Measurements from ENCODE around the gene ABLIM1. TPM values are rescaled to one million over a fixed set of nuclear protein-coding genes. Genes with fewer than 3 reads are reported as not detected.

The ABLIM1 gene
- total and polyA plus RNA-seq, 2 of the 4 experiments (the other 2 are of a cell fraction), result 7.7 to 9.9 TPM

DNA sequence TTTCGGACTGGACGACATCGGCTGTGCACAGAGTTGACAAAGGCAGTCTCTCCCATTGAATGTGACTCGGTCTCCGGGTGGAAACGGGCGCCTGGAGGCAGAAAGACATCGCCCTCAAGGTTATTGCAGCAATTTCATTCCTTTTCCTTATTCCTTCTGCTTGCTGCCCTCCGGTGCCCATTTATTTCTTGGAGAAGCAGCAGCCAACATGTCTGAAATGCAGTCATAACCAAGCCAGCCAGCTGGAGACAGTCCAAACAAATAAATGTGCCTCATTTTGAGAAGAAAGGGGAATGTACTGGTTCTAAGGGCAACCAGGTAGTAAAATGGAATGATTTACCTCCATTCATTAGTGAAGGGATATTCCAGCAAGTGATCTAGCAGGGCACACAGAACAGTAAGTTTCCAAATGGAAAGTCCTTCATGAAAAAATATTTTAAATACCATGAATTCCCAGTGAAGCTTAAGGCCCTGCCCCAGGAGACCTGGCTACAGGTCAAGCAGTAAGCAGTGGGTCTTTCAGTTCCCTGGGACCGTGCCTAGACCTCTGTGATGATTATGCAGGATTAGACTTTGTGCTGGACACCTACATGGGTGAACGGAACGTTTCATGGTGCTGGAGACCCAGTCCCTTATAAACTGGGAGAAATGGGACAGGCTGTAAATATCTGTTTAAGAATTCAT lies 86.6 kb downstream of the ABLIM1 start:
- dilution Hi-C loops (cut with HindIII; ENCODE audit: low sequenced_read_pairs, unreplicated experiment) (no loop called here), intact Hi-C loops (cut with micrococcal nuclease) (no loop called here), in situ Hi-C loops (cut with MboI; ENCODE audit: low sequenced_read_pairs) (no loop called here)
- Histone ChIP-seq H3K4me1 (ENCODE audit: control insufficient read depth, insufficient read depth, low read length) (no peaks in the 10 kb centered on the region), H3K14ac (replicated peaks; ENCODE audit: low read depth, low read length) (no peak overlapping the region), H4K91ac (ENCODE audit: insufficient read depth, low read depth, low read length) (no peak overlapping the region), H4K5ac (ENCODE audit: low read depth, low read length) (no peak overlapping the region), H3K9ac (ENCODE audit: low read depth, low read length) (no peak overlapping the region), H2AFZ (replicated peaks; ENCODE audit: low read length, poor library complexity) (no peak overlapping the region), H2BK15ac (ENCODE audit: low read depth, low read length) (no peak overlapping the region), H3K56ac (ENCODE audit: extremely low read depth, insufficient read depth, low read length) (no peak overlapping the region), H3K79me1 (ENCODE audit: low read depth in 1 of 2, low read length in 2 of 2) (no peaks in the 10 kb centered on the region), H2BK120ac (ENCODE audit: low read depth, low read length) (no peak overlapping the region), H3K36me3 (ENCODE audit: control insufficient read depth, insufficient read depth, low read length) (no peaks in the 10 kb centered on the region), H3K27ac (ENCODE audit: insufficient read depth, low read length) (no peak overlapping the region), H3K18ac (ENCODE audit: low read depth, low read length) (no peak overlapping the region), H4K20me1 (ENCODE audit: insufficient read depth, low read length) (no peaks in the 10 kb centered on the region), H2BK20ac (ENCODE audit: low read depth, low read length) (no peak overlapping the region), H3K4ac (ENCODE audit: low read depth, low read length) (no peak overlapping the region), H3K23ac (ENCODE audit: low read depth, low read length) (no peak overlapping the region), H3K4me2 (ENCODE audit: low read depth, low read length) (no peak overlapping the region), H2AK5ac (ENCODE audit: low read depth, low read length) (no peak overlapping the region), H2AK9ac (replicated peaks; ENCODE audit: low read depth, low read length, poor library complexity) (no peak overlapping the region), H3K9me3 (ENCODE audit: control insufficient read depth, insufficient read depth, low read length) (no peaks in the 10 kb centered on the region), H3K4me3 (ENCODE audit: insufficient read depth, low read depth, low read length) (no peak overlapping the region), H3K9me1 (ENCODE audit: insufficient read depth, low read length) (no peaks in the 10 kb centered on the region), H4K8ac (ENCODE audit: low read depth in 2 of 2, low read length in 2 of 2) (no peak overlapping the region), H3K27me3 (ENCODE audit: control insufficient read depth, insufficient read depth, low read length) (no peaks in the 10 kb centered on the region), H2BK5ac (ENCODE audit: low read depth, low read length, poor library complexity, severe bottlenecking) (no peak overlapping the region)
- TF ChIP-seq MAFK (IDR thresholded peaks at IDR 0.05; ENCODE audit: low read depth, low read length) (no peak), BHLHE40 (IDR thresholded peaks at IDR 0.05; ENCODE audit: low read depth, low read length) (no peak), CHD1 (IDR thresholded peaks at IDR 0.05; ENCODE audit: low read depth, low read length) (no peak), RCOR1 (IDR thresholded peaks at IDR 0.05; ENCODE audit: insufficient replicate concordance, low read length) (no peak), POLR2A (IDR thresholded peaks at IDR 0.05; ENCODE audit: low read depth, low read length) (no peak), RFX5 (IDR thresholded peaks at IDR 0.05; ENCODE audit: low read depth, low read length) (no peak), MAZ (IDR thresholded peaks at IDR 0.05; ENCODE audit: borderline replicate concordance, low read depth, low read length) (no peak), FOS (IDR thresholded peaks at IDR 0.05; ENCODE audit: low read depth, low read length) (no peak), MXI1 (IDR thresholded peaks at IDR 0.05; ENCODE audit: borderline replicate concordance, low read depth, low read length) (no peak), CEBPB (IDR thresholded peaks at IDR 0.05; ENCODE audit: low read depth, low read length) (no peak), NFE2L2 (IDR thresholded peaks at IDR 0.05; ENCODE audit: low read depth, low read length) (no peak), RAD21 (IDR thresholded peaks at IDR 0.05; ENCODE audit: low read length) (no peak), SMC3 (IDR thresholded peaks at IDR 0.05; ENCODE audit: low read depth, low read length) (no peak)
- TF ChIP-seq, protein P1, sequence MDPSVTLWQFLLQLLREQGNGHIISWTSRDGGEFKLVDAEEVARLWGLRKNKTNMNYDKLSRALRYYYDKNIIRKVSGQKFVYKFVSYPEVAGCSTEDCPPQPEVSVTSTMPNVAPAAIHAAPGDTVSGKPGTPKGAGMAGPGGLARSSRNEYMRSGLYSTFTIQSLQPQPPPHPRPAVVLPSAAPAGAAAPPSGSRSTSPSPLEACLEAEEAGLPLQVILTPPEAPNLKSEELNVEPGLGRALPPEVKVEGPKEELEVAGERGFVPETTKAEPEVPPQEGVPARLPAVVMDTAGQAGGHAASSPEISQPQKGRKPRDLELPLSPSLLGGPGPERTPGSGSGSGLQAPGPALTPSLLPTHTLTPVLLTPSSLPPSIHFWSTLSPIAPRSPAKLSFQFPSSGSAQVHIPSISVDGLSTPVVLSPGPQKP (IDR thresholded peaks at IDR 0.05; ENCODE audit: borderline replicate concordance, low read depth, low read length), result no peak
- TF ChIP-seq, protein P2, sequence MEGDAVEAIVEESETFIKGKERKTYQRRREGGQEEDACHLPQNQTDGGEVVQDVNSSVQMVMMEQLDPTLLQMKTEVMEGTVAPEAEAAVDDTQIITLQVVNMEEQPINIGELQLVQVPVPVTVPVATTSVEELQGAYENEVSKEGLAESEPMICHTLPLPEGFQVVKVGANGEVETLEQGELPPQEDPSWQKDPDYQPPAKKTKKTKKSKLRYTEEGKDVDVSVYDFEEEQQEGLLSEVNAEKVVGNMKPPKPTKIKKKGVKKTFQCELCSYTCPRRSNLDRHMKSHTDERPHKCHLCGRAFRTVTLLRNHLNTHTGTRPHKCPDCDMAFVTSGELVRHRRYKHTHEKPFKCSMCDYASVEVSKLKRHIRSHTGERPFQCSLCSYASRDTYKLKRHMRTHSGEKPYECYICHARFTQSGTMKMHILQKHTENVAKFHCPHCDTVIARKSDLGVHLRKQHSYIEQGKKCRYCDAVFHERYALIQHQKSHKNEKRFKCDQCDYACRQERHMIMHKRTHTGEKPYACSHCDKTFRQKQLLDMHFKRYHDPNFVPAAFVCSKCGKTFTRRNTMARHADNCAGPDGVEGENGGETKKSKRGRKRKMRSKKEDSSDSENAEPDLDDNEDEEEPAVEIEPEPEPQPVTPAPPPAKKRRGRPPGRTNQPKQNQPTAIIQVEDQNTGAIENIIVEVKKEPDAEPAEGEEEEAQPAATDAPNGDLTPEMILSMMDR (conservative IDR thresholded peaks at IDR 0.05; ENCODE audit: low read depth, low read length), result no peak
- TF ChIP-seq, protein P3, sequence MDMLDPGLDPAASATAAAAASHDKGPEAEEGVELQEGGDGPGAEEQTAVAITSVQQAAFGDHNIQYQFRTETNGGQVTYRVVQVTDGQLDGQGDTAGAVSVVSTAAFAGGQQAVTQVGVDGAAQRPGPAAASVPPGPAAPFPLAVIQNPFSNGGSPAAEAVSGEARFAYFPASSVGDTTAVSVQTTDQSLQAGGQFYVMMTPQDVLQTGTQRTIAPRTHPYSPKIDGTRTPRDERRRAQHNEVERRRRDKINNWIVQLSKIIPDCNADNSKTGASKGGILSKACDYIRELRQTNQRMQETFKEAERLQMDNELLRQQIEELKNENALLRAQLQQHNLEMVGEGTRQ (IDR thresholded peaks at IDR 0.05; ENCODE audit: low read depth, low read length), result no peak
- BruUV-seq (replicated peaks), result no TSS peak
- CTCF ChIA-PET, result no interaction called here
- POLR2A ChIA-PET (ENCODE audit: unreplicated experiment), result no interaction called here
- WGBS, 2 experiments (ENCODE audit: extremely low coverage in 2 of 2, insufficient read length in 1 of 2), result no CpG with 5 or more reads among the region's 12 CpGs
- no peak for ATAC-seq (ENCODE audit: low read depth)
- DNase-seq, result no peak

Measured in IMR-90 (cell line).